HT-29 (cell line): ENCODE measurements around the gene HCFC1R1. TPM values are rescaled to one million over a fixed set of nuclear protein-coding genes. Genes with fewer than 3 reads are reported as not detected.
"Not testable (repeated sequence)": the region's sequence is repeated elsewhere in the genome, so short reads cannot be mapped to it uniquely, and the experiment has no call there.

Source experiments
- DNase-seq: peaks from one replicate; pipeline ENCODE4 v3.0.0-alpha.2; 2015; ENCODE audit warnings: low spot score
- total RNA-seq: library from RNA; depleted of rRNA; stranded (reverse); fragments of >200 nt; shearing (Covaris generic); gene quantifications from 2 replicates; pipeline ENCODE4 v1.2.3, GENCODE V29; 2014

The HCFC1R1 gene
- total RNA-seq, 1 experiment from 2014 or later = 32.0 TPM

- DNase-seq = no peak
These were observed 33.7 kb upstream of the HCFC1R1 start for GRCh38 chr16:3057181-3058138.

GRCh38 chr16:3056336-3057180, 32.8 kb upstream of the HCFC1R1 start:
- no peak for DNase-seq

- DNase-seq = not testable (repeated sequence)
These were observed 32.0 kb upstream of the HCFC1R1 start for GRCh38 chr16:3055734-3056115.

GRCh38 chr16:3054965-3055733, 31.4 kb upstream of the HCFC1R1 start:
- DNase-seq = no peak

- not testable (repeated sequence) for DNase-seq
These were observed 29.6 kb upstream of the HCFC1R1 start for GRCh38 chr16:3053330-3053710.

- not testable (repeated sequence) for DNase-seq
These were observed 29.0 kb upstream of the HCFC1R1 start for GRCh38 chr16:3052571-3053329.

GRCh38 chr16:3051494-3051893, 27.8 kb upstream of the HCFC1R1 start:
- no peak for DNase-seq

GRCh38 chr16:3051009-3051408, 27.3 kb upstream of the HCFC1R1 start:
- DNase-seq = no peak

- no peak for DNase-seq
These were observed 26.7 kb upstream of the HCFC1R1 start for GRCh38 chr16:3050487-3050886.

- DNase-seq = no peak
These were observed 26.3 kb upstream of the HCFC1R1 start for GRCh38 chr16:3049921-3050481.

- no peak for DNase-seq
These were observed 23.6 kb upstream of the HCFC1R1 start for GRCh38 chr16:3047387-3047720.

GRCh38 chr16:3046641-3047386, 23.1 kb upstream of the HCFC1R1 start:
- DNase-seq = no peak

GRCh38 chr16:3045758-3046640, 22.3 kb upstream of the HCFC1R1 start, which contains the start of gene MMP25:
MMP25 (plus strand) TSS chr16:3046561; CDS start chr16:3046918, 357 bp downstream.
- DNase-seq = no peak

- DNase-seq = no peak
These were observed 21.0 kb upstream of the HCFC1R1 start for GRCh38 chr16:3044708-3045107.

- DNase-seq = no peak
These were observed 18.6 kb upstream of the HCFC1R1 start for GRCh38 chr16:3042376-3042775.

- no peak for DNase-seq
These were observed 15.2 kb upstream of the HCFC1R1 start for GRCh38 chr16:3038896-3039295.

GRCh38 chr16:3038256-3038655, 14.5 kb upstream of the HCFC1R1 start:
- DNase-seq = peak; percentile 56

- DNase-seq = peak; percentile 51
These were observed 13.1 kb upstream of the HCFC1R1 start, which contains the start of gene BICDL2 for GRCh38 chr16:3036726-3037315. BICDL2 (minus strand) TSS chr16:3036944; CDS start chr16:3035496, 1,448 bp downstream.
